ENCODE results near the gene KRT84. TPM values are rescaled to one million over a fixed set of nuclear protein-coding genes. Genes with fewer than 3 reads are reported as not detected.

The KRT84 gene
- polyA plus RNA-seq, 3 donors = not detected

GRCh38 chr12:52389313-52390207 lies 4.1 kb upstream of the KRT84 start:
- DNase-seq = no peak

- DNase-seq = no peak
These were observed 2.4 kb upstream of the KRT84 start for GRCh38 chr12:52387859-52388258.

DNA sequence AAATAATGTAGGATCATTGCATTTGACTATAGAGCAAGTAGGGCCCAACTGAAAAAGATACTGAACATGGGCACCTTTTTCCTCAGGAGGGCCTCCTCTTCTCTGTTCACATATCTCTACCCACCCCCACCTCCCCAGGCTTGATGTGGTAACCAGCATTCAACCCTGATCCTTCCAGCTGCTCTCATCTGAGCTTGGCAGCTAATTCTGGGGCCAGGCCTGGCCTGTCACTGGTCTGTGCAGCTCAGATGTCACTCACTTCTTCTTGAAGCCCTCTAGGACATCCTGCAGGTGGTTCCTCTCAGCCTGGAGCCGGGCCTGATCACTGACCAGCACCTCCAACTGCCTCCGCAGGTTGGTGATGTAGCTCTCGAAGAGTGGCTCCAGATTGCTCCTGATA lies 2.1 kb downstream of the KRT84 start:
- DNase-seq = no peak

DNA sequence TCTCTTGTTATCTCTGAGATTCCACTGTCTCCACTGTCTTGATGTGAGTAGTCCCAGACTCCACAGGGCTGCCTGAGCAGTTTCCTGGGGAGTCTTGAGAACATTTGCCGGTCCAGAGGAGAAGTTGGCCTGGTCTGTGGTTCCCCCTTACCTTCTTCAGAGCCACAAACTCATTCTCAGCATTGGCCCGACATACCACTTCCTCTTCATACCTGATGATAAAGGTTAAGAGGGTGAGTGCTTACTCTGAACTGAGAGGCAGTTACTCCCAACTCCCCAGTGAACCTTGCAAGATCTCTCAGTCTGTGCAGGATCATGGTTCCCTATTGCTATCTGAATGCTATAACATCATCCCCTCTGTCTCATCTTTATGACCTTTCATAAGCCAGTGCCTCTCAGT lies 2.6 kb downstream of the KRT84 start:
- no peak for DNase-seq

DNA sequence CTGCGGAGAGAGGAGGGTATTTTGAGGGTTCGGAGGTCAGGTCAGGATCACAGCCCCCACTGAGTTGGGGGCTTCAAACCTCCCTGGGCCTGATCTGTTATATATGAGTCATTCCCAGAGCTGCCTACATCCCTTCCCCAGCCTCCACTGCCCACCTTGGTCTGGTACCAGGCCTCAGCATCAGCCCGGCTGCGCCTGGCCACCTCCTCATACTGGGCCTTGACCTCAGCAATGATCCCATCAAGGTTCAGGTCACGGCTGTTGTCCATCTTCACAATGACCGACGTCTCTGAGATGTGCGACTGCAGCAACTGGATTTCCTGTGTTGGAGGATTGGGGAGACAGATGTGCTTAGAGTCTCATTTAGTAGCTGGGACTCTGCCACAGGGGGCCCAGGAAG lies 4.2 kb downstream of the KRT84 start:
- DNase-seq = no peak

DNA sequence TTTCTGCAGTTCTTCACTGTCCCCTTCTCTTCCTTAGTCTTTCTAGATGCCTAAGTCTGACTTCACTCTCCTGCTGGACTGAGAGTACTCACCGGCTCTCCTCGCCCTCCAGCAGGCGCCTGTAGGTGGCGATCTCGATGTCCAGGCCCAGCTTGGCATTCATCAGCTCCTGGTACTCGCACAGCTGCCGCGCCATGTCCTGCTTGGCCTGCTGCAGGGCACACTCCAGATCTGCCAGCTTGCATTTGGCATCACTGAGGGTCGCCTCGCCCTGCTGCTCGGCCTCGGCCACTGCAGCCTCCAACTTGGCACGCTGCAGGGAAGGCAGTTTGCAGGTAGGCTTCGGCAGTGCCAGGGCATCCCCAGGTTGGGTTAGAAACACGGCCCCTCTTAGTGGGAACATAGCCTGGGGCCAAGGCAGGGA lies 5.2 kb downstream of the KRT84 start:
- no peak for DNase-seq

- DNase-seq = no peak
These were observed 5.9 kb downstream of the KRT84 start for GRCh38 chr12:52379536-52379935.

DNA sequence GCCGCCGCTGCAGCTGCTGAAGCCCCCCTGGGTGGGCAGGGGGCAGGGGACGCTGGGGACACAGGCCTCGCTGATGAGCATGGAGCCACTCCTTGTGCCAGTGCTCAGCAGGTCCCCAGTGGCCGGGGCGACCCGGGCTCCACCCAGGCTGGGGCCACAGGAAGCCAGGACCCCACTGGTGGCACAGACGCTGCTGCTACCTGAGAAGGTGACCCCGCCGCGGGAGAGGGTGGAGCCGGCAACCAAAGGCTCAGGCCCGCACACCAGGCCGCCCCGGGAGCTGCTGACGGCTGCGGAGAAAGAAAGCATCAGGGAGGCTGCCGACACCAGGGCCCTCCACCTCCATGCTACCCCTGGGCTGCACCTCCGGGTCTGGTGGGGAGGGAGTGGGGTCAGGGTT lies 7.4 kb downstream of the KRT84 start:
- no peak for DNase-seq

DNA sequence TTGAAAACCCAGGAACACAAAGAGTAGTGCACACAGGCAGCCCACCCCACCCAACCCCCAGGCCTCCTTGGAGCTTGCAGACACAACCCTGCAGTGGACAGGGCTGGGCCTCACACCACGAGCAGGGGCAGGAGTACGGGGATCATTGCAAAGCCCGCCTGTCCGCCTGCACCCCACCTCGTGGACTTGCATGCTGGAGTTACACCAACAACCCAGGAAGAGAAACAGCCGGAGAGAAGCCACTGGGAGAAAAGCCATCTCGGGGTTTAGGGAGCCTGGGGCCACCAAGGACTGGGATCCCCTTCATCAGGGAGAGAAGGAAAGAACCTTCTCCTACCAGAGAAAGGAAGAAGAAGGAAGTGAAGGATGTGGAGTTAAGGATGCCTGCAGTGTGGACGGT lies 8.2 kb downstream of the KRT84 start:
- no peak for DNase-seq

DNA sequence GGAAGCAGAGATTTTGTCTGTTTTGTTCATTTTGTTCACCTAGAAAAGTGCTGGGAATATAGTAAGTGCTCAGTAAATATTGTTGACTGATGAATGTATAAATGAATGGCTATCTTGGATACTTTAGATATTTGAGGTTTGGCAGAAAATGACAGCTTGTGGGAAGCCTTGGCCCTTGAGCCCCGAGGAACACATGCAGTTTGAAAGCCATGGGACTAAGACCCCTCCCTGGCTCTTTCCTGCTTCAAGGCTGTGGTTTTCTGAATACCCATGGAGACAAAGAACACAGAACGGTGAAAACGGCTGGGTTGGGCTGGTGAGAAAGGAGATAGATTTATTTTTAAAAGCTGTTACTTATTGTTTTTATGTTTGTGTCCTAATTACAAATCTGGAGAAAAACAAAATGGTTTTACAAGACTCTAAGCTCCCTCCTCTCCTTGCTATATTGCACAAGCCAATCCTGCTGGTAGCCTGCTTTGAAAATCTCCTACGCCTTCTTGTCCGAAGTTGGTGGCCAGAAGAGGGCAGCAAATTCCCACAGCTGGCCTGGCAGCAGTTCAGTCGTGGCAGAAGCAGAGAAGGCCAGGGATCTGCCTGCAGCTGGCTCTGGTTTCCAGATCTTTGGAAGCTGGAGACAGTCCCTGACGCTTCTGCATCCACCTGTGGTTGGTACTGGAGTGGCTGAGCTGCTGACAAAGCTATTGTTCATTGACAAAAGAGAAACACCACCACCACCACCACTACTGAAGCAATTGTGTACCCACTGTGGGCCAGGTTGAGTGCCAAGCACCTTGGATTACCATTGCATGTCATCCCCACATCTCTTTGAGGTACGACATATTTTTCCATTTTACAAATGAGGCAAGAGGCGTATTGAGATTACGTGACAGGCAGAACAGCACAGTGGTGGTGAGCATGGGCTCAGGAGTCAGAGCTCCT lies 13.0 kb downstream of the KRT84 start:
- DNase-seq = peak; percentile 78

DNA sequence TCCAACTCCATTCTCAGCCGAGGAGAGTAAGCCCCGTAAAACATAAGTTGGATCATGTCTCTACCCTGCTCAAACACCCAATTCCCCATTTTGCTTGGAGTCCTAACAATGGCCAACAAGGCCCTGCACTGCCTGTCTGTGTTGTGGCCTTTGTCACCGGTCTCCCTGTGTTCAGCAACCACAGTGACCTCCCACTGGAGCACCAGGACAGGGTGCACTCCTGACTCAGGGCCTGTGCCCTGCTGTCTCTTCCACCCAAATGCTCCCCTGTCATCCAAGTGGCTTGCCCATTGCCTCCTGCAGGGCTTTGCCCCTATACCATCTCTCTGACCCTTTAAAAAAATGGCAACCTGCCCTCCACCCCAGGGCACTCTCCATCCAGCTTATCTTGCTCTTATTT lies 13.7 kb downstream of the KRT84 start:
- no peak for DNase-seq

GRCh38 chr12:52370926-52371608 lies 14.4 kb downstream of the KRT84 start:
- DNase-seq = peak; percentile 59

DNA sequence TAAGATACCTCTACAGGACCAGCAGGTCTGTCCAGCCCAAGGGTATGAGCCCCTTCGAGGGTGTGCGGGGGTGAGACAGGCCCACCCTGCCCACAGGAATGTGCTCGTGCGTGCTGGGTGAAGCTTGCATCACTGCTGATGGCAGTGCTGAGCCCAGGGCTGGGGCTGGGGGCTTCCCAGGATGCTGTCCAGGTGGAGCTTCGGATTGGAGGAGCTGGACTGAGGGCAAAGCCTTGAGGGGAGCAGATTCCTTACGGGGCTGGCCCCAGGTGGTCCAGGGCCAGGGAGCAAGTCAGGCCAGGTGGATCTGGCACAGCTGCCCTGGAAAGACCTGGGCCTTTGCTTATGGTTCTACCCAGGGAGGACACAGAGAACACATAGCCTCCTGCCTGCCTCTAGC lies 15.6 kb downstream of the KRT84 start:
- DNase-seq = no peak

- DNase-seq = no peak
These were observed 16.2 kb downstream of the KRT84 start for GRCh38 chr12:52369211-52369610.

- DNase-seq = no peak
These were observed 16.9 kb downstream of the KRT84 start for GRCh38 chr12:52368508-52368907.

GRCh38 chr12:52367876-52368275 lies 17.6 kb downstream of the KRT84 start:
- DNase-seq = no peak

GRCh38 chr12:52366738-52367485 lies 18.5 kb downstream of the KRT84 start, which contains the start of gene KRT85:
TSS of gene KRT85 (minus strand) at chr12:52367481. CDS start at chr12:52367405, 76 bp downstream.
- DNase-seq = no peak

GRCh38 chr12:52364901-52365489 lies 20.5 kb downstream of the KRT84 start:
- DNase-seq = no peak

- no peak for DNase-seq
These were observed 21.4 kb downstream of the KRT84 start for GRCh38 chr12:52364061-52364460.

DNA sequence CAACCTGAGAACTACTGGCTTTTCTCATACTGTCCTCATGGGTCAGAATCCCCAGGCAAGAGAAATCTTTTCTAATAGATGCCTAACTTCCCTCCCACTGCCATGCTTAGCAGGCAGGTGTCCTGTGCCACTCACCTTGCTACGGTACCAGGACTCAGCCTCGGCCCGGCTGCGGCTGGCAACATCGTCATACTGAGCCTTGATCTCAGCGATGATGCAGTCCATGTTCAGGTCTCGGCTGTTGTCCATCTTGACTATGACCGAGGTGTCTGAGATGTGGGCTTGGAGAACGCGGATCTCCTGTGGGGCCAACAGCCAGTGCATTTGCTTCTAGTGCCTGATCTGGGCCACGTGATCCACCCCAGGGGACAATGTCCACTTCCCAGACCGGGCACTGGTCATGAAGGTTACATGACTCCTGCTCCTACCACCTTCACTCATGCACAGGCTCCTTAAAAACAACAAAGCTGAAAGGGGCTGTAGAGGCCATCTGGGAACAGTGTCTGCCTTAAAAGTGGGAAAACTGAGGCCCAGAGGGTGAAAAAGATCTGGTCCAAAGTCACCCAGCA lies 22.3 kb downstream of the KRT84 start:
- DNase-seq = no peak
